Fibroblast of peridontal ligament (primary cell): ENCODE data around the gene PRADC1.
A peak's percentile ranks its signal among the peaks of the same experiment; 100 is the strongest.
"Not testable (repeated sequence)": the region's sequence is repeated elsewhere in the genome, so short reads cannot be mapped to it uniquely, and the experiment has no call there.

ENCODE experiments used
- DNase-seq: peaks from one replicate; pipeline ENCODE4 v3.0.0-alpha.2; 2010; ENCODE audit errors: extremely low read depth

The PRADC1 gene

DNA sequence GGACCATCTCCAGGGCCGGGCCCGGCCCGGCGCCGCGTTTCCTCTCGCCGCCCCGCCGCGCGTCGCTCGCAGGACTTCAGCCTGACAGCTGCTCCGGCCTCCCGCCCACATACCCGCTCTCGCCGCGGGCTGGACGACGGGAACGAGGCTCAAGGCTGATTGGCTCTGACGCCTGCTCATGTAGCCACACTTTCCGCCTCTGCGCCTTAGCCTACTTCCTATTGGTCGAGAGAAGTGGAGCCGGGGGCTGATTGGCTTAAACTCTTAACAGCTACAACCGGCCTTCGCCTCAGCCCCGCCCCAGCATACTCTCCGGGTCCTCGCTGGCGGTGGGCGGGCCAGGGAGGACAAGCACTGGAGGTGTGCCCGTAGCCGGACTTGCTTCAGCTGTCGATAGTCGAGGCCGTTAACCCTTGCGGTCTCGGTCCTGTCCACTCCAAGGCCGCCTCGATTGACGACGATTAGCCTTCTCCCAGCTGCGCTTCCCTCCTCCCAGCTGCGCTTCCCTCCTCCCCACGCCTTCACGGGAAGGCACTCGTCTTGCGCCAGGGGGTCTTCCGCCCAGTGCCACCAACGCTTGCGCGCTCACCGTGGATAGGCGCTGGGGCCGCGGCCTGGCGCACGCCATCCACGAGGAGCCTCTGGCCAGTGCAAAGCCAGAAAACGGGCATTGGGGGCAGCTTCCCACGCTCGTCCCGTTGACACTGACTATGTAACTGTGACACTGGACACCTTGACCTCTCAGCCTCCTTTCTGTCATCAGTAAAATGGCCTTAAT is at the start of gene PRADC1:
Gene PRADC1, minus strand, starts transcription at position 86 of the 778 bp plus-strand sequence. Its CDS starts 79 bp downstream, at position 7.
- DNase-seq: peak; percentile 100

GRCh38 chr2:73281244-73281643 is 48.2 kb upstream of the PRADC1 start:
- DNase-seq: no peak

- DNase-seq: no peak
Measured at GRCh38 chr2:73279852-73280251, 46.8 kb upstream of the PRADC1 start.

- no peak for DNase-seq
Measured at GRCh38 chr2:73272270-73272669, 39.2 kb upstream of the PRADC1 start.

- DNase-seq: no peak
Measured at GRCh38 chr2:73269686-73270465, 36.8 kb upstream of the PRADC1 start.

DNA sequence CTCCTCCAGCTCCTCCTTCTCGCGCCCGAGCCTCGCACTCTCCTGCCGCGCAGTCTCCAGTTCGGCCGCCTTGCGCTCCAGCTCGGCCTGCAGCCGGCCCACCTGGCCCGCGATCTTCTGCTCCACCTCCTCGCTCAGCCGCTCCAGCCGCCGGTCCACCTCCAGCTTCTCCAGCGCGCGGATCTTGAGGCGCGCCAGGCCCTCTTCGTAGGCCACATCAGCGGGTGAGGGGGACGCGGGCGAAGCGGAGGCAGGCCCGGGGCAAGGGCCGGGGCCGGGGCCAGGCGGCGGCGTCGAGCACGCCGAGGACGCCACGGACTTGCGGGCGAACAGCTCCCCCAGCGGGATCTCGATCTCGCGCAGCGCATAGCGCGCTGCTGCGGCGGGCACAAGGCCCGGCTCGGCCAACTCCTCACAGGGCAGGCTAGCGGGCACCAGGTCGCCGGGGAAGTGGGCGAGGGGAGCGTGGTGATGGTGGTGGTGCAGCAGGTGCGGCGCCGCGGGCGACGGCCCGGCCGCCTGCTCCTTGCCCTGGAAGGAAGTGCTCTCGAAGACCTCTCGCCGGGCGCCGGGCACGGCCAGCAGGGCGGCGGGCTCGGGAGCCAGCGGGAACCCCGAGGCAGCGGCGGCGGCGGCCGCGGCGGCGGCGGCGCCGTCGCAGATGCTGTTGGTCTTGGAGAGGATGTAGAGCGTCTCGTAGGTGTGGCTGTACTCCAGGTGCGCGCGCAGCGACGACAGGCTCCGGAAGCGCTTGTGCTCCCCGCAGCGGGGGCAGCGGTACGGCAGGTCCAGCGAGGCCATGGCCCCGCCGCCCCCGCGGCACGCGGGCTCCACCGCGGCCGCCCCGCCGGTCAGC is 36.0 kb upstream of the PRADC1 start:
- no peak for DNase-seq

DNA sequence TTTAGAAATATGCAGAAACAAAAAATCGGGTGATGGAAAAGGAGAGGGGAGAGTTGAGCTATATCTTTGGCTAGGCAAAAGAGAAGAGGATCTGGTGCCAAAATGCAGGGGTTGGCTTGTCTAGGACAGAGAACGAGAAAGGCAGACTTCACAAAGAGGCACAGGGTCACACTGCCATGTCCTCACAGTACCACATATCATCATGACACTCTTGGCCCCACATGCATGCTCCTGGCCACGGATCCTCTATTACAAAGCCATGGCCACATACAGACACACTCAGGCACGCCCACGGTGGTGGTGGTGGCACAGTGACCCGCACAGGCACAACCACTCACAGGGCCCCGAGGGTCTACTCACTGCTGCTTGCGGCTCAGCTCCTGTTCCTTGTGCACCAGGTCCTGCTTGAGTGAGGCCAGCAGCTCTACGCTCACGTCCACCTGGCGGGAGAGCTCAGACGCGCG is 35.4 kb upstream of the PRADC1 start:
- no peak for DNase-seq

DNA sequence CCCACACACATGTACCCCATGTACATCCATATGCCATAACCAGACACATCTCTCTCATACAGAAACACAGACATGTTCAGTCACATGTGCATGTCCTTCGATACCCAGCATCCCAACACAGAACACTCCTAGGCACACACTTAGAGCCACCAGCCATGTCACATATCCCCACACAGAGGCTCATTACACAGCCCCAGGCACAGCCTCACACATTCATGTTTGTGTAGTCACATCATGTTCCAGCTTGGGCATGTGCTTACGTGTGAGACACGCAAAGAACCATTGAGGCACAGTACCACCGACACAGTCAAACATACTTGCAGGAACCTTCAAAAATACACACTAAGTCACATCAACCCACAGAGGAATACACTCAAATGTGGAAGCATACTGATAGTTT is 34.0 kb upstream of the PRADC1 start:
- no peak for DNase-seq

DNA sequence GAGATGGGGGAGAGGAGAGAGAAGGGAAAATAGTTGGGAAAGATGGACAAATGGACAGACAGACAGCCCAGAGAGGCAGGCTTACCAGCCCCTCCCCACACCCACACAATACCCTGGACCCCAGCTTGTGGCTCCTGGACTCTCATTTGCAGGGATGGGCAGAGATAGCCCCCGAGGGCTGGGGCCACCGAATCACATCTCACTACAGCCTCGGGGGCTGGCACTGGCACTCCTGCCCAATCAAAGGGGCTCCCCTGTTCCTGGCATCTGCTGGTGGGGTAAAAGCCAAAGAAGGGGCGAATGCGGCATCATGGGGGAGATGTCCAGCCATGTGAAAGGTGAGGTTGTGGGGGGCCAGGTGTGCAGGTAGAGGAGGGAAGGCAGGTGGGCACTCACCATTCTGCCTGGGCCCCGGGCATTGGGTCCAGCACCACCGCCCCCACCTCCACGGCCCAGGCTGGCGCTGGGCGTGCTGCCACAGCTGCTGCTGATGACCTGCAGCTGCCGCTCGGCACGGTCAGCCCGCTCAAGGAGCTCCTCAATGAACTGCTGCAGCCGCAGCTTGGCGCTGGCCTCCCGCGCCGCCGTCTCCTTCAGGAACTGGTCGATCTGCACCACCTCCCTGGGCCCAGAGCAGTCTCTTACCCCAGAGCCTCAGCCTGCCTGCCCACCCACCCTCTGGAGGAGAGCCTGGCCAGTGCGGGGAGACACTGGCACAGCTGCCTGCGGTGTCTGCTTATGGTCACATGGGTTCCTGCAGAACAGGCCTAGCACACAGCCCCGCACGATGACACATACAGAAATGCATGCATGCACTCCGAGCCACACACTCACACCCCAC is 33.2 kb upstream of the PRADC1 start:
- no peak for DNase-seq

GRCh38 chr2:73265298-73266060 is 32.4 kb upstream of the PRADC1 start:
- DNase-seq: no peak

DNA sequence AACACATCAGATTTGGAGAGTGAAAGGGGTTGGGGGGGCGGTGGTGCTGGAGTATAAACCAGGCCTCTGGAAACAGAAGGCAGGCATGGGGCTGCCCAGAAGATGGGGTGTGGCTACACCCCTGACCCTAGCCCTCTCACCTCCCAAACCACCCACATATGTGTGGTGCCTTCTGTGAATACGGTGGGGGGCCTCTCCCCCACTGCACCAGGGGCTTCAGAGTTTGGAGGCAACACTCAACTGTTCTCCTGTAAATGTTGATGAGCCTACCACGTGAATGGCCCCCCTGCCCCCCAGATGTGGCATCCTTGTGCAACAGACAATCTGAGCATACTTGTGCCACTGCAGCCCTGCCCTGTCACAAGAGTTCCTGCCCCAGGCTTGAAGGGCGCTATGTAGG is 31.7 kb upstream of the PRADC1 start:
- DNase-seq: no peak

DNA sequence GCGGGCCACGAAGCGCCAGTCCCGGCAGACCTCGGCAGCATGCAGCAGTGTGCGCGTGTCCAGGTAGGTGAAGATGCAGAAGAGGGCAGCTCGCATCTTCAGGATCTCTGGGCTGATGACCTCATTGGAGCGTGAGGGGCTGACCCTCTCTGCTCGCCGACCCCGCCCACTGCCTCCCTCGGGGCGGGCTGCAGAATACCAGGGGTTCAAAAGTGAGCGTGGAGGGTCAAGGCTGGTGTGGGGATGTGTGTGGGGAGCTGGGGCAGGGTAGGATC is 31.2 kb upstream of the PRADC1 start:
- DNase-seq: no peak

- DNase-seq: no peak
Measured at GRCh38 chr2:73263540-73264331, 30.7 kb upstream of the PRADC1 start.

DNA sequence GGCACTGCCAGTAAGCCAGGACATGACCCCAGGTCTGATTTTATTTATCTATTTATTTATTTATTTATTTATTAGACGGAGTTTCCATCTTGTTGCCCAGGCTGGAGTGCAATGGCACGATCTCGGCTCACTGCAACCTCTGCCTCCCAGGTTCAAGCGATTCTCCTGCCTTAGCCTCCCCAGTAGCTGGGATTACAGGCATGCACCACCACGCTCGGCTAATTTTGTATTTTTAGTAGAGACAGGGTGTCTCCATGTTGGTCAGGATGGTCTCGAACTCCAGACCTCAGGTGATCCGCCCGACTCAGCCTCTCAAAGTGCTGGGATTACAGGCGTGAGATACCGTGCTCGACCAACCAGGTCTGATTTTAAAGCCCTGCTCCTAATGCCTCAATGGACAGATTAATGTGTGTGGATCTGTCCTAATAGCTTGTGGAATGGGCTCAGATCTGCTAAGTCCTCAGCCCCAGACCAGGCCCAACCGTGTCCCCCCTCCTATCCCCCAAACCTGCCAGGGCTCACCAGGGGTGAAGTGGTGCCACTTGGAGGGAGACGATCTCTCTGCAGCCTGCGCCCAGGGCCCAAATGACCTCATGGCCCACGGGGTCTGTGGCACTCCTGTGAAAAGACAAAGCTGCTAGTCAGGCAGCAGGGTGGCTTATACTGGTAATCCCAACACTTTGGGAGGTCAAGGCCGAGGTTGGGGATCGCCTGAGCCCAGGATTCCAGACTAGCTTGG is 29.8 kb upstream of the PRADC1 start:
- DNase-seq: not testable (repeated sequence)

DNA sequence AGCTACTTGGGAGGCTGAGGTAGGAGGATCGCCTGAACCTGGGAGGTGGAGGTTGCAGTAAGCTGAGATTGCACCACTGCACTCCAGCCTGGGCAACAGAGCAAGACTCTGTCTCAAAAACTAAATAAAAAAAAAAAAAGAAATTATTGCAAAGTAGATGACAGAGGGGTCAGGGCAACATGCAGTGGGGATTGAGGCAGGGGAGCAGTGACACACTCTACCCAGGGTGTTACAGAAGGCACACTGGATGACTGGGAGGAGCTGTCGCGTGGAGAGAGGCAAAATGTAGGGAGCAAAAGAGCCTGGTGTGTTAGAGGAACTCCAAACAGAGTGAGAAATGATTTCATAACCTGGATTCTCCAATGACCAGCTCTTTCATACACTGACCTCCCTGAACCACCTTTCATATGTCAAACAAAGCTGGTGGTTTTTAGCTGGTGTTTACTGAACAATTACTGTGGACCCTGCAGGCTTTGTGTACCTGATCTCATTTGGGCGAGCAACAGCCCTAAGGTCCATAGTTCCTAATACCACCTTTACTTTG is 29.1 kb upstream of the PRADC1 start:
- no peak for DNase-seq

GRCh38 chr2:73260338-73260984 is 27.4 kb upstream of the PRADC1 start:
- peak; percentile 27 for DNase-seq

- DNase-seq: no peak
Measured at GRCh38 chr2:73259704-73260337, 26.8 kb upstream of the PRADC1 start.

GRCh38 chr2:73259276-73259675 is 26.2 kb upstream of the PRADC1 start:
- DNase-seq: no peak
